ENCODE results near the gene RFX3.
A peak's percentile ranks its signal among the peaks of the same experiment; 100 is the strongest.

RFX3 gene

GRCh38 chr9:3262826-3263529 lies 262.8 kb downstream of the RFX3 start:
- no peak for DNase-seq

DNA sequence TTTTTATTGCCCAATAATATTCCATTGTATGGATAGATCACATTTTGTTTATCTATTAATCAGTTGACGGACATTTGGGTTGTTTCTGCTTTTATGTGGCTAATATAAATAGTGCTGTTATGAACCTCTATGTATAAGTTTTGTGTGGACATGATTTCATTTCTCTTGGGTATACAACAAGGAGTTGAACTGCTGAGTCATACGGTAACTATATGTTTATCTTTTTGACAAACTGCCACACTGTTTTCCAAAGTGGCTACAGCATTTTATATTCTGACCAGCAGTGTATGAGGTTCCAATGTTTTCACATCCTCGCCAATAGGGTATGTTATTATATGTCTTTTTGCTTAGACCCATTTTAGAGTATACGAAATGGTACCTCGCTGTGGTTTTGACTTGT lies 264.3 kb downstream of the RFX3 start:
- DNase-seq, result no peak

GRCh38 chr9:3256571-3257330 lies 269.1 kb downstream of the RFX3 start:
- DNase-seq, result no peak

DNA sequence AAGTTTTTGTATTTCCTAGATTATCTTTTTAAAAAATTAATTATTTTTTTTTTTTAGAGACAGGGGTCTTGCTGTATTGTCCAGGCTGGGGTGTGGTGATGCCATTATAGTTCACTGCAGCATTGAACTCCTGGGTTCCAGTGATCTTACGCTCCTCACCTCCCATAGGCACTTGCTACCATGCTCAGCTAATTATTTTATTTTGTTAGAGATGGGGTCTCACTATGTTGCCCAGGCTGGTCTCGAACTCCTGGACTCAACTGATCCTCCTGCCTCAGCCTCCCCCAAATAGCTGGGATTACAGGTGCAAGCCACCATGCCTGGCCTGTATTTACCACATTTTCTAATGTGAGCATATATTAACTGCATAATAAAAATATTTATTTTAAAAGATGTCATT lies 274.5 kb downstream of the RFX3 start:
- DNase-seq, result no peak

- no peak for DNase-seq
These were observed 275.1 kb downstream of the RFX3 start for GRCh38 chr9:3250741-3251140.

DNA sequence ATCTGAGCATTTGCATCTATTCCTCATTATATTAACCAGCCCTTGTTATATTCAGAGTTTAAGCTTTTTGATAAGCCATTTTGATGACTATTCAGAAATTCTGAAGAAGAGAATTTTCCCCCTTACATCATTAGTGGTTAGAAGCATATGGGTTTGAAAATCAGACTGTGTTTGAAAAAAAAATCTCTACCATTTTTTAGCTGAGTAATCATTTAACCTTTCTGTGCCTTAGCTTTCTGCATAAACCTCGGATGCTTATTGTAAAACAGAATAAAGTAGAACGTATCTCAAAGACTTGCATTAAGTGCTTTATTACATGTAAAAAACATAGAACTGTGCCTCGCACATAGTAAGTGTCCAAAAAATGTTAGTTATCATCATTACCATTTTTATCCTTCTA lies 278.6 kb downstream of the RFX3 start:
- no peak for DNase-seq

GRCh38 chr9:3246241-3246640 lies 279.6 kb downstream of the RFX3 start:
- DNase-seq, result no peak

GRCh38 chr9:3244963-3245653 lies 280.7 kb downstream of the RFX3 start:
- DNase-seq, result no peak

GRCh38 chr9:3243683-3244082 lies 282.1 kb downstream of the RFX3 start:
- DNase-seq, result no peak

DNA sequence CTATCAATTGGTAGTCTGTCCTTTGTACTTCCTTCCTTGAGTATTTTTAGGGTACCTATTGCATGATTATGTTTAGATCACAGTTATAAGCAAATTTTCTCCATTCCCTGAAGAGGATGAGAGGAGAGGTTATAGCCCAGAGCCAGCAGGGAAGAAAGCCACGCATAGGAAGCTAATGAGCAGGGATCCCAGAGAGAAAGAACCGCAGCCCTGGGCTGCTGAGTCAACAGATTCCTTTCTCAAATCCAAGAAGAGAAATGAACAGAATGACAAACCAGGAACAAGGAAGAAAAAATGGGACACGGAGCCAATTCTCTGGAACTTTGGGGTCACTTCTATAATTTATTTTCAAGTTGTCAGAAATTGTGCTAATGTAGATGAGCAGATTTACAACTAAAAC lies 284.5 kb downstream of the RFX3 start:
- DNase-seq, result no peak

DNA sequence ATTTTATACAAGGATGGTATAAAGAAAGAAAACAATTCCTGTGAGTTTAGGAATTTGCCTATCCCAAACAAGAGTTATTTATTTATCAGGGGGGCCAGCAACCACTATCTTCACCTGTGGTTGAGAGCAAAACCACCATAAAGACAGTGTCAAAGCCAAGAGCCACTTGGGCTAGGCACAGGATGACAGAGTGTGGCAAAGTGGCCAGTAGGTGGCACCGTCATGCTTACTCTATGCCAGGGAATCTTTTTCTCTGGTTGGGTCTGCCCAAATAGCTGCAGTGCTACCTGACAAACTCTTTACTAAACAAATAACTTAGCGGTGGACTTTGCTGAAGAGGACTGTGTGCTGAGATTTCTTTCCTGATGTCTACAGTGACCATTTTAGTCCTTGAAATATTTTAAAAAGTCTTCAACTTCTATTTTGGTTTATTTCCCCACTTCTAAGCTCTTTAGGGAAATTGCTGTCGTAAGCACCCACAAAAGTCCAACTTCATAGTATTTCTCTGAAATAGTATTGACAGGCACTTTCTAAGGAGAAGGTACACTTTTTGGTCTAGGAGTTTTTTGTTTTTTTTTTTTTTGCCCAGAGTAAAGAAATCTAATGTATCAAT lies 285.0 kb downstream of the RFX3 start:
- DNase-seq, result peak; percentile 49

DNA sequence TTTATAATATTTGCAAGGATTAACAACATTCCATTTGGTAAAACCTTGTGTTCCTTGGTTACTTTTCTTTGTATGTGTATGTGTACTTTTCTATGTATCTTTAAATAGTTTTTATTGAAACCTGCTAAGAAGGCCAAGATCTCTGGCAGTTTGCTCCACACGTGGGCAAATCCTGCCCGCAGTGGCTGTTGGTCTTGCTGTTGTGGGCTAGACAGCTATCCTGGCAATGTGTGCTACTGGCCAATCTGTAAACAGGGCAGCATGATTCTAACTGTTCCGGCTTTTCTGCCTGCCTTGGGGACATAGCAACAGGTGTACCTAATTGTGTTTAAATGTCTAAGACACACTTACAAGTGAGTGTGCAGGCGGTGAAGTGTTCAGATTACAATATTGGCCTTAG lies 286.6 kb downstream of the RFX3 start:
- no peak for DNase-seq

DNA sequence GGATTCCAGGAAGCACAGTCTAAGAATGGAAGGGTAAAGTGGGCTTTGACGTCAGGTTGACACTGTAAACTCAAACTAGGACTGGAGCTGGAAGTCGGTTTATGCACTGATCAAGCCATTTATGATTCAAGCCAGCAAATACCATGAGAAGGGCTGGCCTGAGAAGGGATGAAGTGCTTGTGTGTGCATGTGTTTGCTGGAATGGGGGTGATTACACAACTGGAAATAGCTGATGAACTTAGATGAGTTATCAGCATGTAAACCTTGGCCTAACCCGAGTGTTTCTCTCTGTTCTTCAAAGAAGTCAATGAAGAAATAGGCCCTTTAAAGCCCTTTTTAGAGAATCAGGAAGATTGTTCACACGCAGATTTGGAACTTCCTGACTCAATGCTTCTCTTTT lies 287.6 kb downstream of the RFX3 start:
- no peak for DNase-seq

- no peak for DNase-seq
These were observed 288.7 kb downstream of the RFX3 start for GRCh38 chr9:3237121-3237520.

- DNase-seq, result no peak
These were observed 290.3 kb downstream of the RFX3 start for GRCh38 chr9:3235497-3235896.

DNA sequence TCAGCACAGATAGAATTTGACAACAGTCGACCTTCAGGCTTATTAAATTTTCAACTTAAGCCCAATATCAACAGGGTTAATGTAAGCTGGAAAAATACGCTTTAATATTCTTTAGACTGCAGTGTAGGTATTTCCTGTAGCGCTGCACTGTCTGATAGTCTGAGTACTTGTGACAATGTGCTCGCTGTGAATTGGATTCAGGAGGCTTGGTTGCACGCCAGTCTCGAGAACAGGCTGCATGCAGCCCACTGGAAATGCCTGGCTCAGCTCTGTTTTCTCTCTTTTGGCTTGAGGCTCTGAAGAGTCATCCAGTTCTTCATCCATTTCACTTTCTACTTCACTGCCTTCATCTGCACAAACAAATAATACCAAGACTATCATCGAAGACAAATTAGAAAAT lies 300.9 kb downstream of the RFX3 start:
- DNase-seq, result no peak

DNA sequence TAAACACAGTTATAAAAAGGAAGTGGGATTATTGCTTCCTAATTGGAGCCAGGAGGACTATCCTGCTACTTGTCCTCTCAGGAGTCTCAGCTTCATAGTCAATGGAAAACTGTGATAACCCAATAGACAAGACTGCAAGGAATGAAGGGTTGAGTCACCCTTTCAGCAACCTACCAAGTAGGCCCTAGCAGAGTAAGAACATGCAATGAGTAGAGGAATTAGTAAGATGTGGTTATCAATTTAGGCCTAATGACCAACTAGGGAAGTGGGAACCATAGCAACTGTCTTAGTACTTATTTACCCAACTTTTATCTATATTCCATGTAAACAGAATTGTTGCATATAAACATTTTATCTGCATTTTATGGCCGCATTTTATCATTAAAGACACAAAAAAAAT lies 310.1 kb downstream of the RFX3 start:
- no peak for DNase-seq

- no peak for DNase-seq
These were observed 311.1 kb downstream of the RFX3 start for GRCh38 chr9:3214741-3215140.

DNA sequence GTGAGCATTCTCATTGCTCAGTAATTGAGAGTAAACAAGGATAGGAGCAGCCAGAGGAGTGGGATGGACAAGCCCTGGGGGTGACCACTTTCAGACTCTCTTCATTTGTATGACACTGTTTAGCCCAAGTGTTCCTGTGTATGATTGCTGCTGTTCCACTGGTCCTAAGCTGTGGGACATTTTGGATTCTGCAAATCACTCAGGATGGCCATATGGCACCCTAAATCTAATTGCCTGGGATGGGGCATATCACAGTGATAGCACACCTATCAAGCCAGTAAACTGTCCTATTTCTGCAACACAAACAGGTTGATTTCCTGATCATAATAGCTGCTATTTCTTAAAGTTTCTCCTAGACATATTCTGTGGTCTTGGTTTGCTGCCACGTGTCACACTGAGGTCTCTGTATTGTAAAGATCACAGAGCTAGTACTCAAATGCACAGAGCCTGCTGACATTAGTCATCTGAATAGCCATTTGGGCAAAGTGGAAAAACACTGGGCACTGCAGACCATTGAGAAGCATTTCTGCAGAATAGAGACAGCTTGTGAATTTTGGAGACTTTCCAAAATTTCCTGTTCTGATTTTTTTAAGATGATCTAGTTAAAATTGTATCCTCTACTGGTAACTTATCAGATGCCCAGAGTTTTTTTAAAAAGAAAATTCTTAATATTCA lies 320.2 kb downstream of the RFX3 start:
- DNase-seq, result no peak

- no peak for DNase-seq
These were observed 325.4 kb downstream of the RFX3 start for GRCh38 chr9:3200331-3200774.

DNA sequence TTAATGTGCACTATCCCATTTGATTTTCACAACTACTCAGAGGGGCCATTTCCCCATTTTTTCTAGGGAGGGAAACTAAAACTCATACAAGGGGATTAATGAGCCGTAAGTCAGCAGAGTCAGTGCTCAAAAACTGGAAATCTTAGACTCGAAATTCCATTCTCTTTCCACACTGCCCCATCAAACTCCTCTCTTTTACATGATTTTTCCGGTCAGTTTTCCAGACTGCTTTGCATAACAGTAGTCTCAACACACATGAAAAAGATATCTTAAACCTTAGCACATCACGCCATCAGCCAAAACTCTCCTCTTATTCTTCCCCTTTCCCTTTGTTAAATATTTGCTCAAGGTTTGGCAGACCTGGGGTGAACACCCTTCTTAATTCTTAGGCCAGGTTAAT lies 332.0 kb downstream of the RFX3 start:
- no peak for DNase-seq

DNA sequence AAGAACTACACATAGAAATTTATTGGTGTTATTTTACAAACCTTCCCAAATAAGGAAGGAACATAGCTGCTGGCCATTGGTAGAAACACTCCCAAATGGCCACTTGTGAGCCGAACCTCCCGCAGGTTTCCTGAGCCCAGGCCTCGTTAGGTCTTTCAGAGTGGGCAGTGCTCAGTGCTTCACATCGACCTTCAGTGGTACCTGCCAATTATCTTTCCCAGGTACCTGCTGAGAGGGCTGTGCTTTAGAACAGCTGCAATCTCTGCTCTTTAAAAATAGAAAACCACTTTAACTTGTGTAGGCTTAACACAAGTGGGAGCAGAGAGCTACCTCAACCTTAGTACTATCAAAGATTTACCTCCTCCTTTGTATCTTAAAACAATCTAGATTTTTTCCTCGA lies 334.1 kb downstream of the RFX3 start:
- DNase-seq, result no peak
